Upper lobe of left lung (tissue), 4 donors: ENCODE results near the gene FAM234A.

ENCODE experiments used
- POLR2A ChIP-seq, 4 donors: fragments of 450-650 bp; IDR thresholded peaks; one replicate each; pipeline ENCODE4 v1.5.1; 2016 to 2017; ENCODE audit warnings: antibody characterized with exemption in 4 of 4, mild to moderate bottlenecking in 2 of 4
- POLR2AphosphoS5 ChIP-seq, 2 donors: sonication (generic); formaldehyde crosslinking; IDR thresholded peaks; one replicate each; pipeline ENCODE4 v1.5.1; 2017; ENCODE audit warnings: antibody characterized with exemption in 2 of 2
- TF ChIP-seq, protein P1 (sequence below), 6 experiments: fragments of 450-650 bp in 4 of 6; fragments of 200-600 bp in 2 of 6; sonication (generic) in 2 of 6; IDR thresholded peaks; one replicate each; pipeline ENCODE4 v1.5.1; 2016 to 2019; ENCODE audit warnings: antibody characterized with exemption in 6 of 6

DNA sequence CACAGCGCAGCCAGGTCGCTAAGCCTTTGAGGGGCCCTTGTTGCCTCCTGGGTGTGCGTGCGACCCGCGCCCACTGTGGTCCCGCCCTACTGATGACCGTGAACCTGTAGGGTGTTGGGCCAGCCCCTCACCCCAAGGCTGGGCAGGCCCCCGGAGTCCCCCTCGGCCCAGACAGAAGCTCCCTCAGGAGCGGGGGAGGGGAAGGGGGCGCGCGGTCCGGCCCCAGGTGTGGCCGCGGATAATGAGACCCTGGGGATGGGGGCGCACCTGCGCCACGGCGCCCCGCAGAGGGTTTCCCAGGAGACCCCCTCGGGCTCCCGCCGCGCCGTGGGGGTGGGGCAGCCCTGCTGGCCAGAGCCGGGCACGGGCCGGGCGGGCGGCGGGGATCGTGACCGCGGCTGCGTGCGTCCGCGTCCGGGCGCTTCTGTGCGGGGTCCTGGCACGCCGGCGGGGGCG is 45.4 kb downstream of the FAM234A start:
- TF ChIP-seq POLR2A (IDR thresholded peaks at IDR 0.05): no peak
- TF ChIP-seq, protein P1, sequence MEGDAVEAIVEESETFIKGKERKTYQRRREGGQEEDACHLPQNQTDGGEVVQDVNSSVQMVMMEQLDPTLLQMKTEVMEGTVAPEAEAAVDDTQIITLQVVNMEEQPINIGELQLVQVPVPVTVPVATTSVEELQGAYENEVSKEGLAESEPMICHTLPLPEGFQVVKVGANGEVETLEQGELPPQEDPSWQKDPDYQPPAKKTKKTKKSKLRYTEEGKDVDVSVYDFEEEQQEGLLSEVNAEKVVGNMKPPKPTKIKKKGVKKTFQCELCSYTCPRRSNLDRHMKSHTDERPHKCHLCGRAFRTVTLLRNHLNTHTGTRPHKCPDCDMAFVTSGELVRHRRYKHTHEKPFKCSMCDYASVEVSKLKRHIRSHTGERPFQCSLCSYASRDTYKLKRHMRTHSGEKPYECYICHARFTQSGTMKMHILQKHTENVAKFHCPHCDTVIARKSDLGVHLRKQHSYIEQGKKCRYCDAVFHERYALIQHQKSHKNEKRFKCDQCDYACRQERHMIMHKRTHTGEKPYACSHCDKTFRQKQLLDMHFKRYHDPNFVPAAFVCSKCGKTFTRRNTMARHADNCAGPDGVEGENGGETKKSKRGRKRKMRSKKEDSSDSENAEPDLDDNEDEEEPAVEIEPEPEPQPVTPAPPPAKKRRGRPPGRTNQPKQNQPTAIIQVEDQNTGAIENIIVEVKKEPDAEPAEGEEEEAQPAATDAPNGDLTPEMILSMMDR (IDR thresholded peaks at IDR 0.05): no peak
- TF ChIP-seq POLR2AphosphoS5 (IDR thresholded peaks at IDR 0.05): no peak
